Cerebellar nuclear complex (tissue), 1 donor: ENCODE results near the gene LRRK1.

Experiments
- DNase-seq, 2 experiments: peaks; one replicate each; lab custom pipeline; 2025; lab: John Stamatoyannopoulos, UW

The LRRK1 gene

GRCh38 chr15:101008158-101009139 lies 89.3 kb downstream of the LRRK1 start:
- peak in 1 of 2 experiments; percentile 39 for DNase-seq

- no peak for DNase-seq
These were observed 90.0 kb downstream of the LRRK1 start for GRCh38 chr15:101009176-101009575.

GRCh38 chr15:101010781-101011180 lies 91.6 kb downstream of the LRRK1 start:
- DNase-seq, result no peak

DNA sequence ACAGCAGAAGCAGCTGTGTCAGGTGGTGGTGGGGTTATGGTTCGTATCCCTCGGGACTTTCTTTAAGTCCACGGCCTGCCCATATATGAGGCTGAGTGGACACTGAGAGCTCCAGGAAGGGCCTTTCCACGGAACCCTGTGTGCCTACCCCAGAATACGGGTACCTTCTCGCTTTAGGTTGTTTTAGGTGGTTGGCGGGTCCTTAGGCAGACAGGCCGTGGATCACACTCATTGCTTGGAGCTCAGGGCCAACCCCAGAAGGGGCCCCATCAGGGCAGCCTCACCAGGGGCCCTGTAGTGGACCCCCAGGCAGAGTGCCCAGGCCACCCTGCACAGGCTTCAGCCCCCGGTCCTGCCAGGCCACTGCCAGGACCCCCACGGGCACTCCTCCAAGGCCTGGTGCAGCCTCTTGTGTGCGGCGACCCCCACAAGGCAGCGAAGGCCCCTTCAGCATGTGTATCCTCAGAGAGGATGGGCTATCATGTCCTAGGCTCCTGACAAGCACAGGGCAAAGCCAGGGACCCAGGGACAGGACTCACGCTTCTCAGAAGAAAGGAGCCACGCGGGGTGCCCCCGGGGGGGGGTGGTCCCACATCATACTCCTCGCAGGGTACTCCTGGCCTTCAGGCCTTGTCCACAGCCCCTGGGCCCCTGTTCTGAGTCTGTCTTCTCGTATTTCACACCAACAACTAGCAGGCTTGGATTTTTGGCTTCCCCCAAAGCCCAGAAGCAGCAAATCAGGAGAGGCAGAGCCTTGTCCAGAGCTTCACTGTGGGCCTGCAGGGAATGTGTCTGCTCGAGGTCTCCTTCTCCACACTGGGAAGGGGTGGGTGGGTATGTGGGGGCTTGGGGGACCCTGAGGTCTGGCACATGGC lies 93.4 kb downstream of the LRRK1 start:
- no peak for DNase-seq

GRCh38 chr15:101013201-101013550 lies 94.0 kb downstream of the LRRK1 start:
- no peak for DNase-seq

DNA sequence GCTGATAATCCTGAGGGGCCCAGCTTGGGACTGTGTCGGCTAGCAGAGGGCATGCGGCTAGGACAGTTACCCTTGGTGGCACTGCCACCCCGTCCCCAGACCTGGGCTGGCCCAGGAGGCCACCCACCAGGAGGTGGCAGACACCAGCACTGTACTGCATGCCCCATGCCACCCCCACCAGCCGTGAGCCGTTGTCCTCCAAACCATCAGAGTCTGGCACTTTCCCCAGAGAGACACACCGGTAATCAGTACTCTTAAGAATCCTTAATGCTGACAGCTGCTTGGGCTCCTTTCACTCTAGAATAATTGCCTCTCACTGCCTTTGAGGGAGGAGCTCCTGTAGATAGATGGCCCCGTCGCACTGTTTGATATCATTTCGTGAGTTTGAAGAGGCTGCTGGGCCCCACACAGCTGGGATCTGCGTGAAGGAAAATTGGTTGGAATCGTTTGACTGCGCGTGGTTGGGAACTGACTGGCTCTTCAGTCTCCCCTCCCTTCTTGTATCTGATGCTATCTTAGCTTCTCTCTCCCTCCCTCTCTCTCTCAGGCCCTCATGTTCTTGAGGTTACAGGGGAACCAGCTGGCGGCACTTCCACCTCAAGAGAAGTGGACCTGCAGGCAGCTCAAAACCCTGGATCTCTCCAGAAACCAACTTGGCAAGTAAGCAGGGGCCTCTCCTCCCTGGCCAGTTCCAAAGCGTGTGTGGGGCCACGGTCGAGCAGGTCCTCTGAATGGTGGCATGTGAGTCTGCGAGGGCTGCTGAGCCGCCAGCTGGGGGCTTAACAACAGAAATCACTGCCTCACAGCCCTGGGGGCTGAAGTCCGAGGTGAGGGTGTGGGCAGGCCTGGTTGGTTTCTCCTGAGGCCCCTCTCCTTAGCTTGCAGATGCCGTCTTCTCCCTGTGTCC lies 94.9 kb downstream of the LRRK1 start:
- no peak for DNase-seq

DNA sequence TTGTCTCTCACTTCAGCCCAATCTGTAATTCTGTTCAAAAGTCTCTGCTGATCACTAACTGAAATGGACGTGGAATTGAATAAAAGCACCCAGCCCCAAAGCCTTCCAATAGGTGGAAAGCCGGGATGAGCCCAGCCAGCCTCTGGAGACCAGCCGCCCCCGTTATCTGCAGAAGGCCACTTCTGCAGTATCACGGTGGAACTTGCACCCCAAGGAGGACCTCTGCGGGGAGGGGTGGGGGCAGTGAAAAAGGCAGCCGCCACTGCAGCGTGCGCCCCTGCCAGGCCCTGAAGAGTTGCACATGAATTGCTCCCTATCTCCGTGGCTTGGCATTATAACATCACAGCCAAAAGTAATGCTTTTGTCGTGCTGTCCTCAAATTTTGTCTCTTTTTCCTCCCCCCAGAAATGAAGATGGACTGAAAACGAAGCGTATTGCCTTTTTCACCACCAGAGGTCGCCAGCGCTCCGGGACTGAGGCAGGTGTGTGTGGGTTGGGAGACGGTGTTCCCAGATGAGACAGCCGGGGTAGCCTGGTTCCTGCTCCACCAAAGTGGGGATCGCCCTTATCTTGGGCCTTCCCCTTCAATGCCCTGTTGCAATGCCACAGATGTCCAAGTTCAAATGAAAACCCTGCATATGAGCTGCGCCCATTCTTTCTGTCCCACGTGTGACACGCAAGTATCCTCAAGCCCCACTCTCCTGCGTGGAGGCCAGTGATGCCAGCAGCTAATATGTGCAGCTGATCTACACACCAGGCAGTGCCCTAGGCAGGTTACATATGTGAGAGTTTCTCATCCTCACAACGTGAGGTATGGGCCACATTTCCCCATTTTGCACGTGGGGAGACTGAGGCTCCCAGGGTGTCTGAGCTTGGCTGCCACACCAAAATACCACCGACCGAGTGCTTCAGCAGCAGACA lies 96.0 kb downstream of the LRRK1 start:
- DNase-seq, result peak in 1 of 2 experiments; percentile 51

DNA sequence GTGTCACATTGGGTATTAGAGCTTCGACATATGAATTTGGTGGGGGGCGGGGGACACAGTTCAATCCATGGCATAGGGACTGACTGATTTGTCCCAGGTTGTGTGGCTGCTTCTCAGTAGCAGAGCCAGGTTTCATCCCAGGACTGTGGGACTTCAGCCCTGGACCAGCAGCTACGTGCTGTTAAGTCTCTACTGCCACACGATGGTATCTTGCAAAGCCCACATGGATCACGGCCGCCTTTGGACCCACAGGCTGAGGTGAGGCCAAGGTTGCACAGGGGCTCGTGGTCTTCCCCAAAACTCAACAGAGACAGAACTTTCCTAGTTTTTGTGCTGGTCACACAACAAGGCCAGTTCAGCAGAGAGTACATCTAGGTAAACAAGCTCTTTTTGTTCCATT lies 97.4 kb downstream of the LRRK1 start:
- no peak for DNase-seq

DNA sequence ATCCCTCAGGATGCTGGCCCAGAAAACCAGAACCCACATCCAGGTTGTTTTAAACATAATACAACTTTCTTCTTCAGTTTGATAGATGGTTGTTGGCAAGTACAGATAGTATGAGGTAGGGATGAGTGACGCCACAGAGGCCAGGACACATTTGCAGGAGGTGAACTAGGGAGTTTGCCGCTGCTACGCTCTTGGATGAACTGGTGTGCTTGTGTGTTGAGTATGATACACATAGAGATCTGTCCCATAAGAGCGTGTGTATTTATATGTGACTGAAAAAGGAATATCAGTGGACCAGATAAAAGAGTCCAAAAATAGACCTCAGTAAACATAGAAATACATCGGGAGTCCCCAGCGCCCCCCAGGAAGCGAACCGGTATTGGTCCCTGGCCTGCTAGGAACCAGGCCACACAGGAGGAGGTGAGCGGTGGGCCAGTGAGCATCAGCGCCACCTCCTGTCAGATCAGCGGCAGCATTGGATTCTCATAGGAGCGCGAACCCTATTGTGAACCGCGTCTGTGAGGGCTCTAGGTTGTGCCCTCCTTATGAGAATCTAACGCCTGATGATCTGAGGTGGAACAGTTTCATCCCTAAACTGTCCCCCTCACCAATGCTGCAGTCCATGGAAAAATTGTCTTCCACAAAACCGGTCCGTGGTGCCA lies 98.1 kb downstream of the LRRK1 start:
- DNase-seq, result no peak

GRCh38 chr15:101018016-101018415 lies 98.9 kb downstream of the LRRK1 start:
- no peak for DNase-seq

GRCh38 chr15:101018450-101018849 lies 99.3 kb downstream of the LRRK1 start:
- DNase-seq, result no peak

GRCh38 chr15:101019366-101019896 lies 100.3 kb downstream of the LRRK1 start:
- no peak for DNase-seq

- DNase-seq, result no peak
These were observed 101.3 kb downstream of the LRRK1 start for GRCh38 chr15:101020451-101020850.

DNA sequence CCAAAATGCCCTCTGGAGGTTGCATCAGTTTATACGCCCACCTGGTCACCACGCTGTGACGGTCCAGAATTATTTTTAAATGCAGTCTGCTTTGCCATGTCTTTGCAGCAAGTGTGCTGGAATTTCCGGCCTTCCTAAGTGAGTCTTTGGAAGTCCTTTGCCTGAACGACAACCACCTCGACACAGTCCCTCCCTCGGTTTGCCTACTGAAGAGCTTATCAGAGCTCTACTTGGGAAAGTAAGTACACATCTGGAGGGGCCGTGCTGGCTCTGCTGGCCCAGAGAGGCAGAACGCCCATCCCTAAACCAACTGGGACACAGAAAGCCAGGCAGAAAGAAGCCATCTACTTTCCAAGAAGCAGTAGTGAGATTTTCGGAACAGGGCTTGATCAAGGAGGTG lies 101.8 kb downstream of the LRRK1 start:
- DNase-seq, result no peak

- DNase-seq, result no peak
These were observed 103.1 kb downstream of the LRRK1 start for GRCh38 chr15:101022306-101022705.

DNA sequence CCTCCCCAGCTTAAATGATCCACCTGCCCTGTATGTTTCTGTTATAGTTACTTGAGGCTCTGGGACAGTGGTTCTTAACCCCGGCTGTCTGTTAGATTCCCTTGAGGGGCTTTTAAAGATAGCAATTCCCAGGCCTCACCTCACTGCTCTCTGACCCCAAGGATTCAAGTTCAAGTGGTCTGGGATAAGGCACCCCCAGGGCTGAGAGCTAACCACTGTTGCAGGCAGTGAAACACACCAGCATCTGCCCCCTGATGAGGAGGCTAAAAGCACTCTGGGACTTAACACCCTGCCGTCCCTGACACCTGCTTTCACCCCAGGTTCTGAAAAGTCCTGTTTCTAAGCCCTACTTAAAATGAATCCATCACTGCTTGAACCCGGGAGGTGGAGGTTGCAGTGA lies 103.7 kb downstream of the LRRK1 start:
- DNase-seq, result no peak

GRCh38 chr15:101023501-101024072 lies 104.4 kb downstream of the LRRK1 start:
- DNase-seq, result no peak

DNA sequence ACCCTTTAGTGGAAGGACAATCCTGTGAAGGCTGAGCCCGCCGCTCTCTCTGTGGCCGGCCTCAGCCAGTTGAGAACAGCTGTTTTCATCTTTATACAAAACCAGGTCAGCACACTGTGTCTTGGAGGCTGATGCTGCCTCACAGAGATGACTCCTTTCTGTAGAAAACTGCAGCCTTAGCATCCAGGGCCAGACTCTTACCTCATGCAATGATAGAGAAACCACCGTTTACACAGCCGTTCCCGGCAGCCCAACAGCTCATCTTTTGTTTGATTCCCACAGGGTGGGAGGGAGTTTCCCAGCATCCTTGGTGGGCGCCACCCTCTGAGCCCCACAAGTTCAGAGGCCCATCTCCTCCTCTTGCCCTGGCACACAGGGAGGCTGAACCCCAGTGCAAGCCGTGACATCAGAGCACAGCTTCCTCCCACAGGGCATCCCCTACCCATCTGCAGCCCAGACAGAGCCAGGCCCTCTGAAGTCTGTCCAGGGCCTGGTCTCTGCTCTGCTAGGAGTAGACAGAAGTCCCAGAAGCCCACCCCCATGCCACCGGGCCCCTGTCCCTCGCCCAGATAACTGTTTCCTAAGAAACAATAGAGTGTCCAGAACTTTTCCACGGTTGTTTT lies 105.0 kb downstream of the LRRK1 start:
- DNase-seq, result no peak
